Colonic mucosa (tissue), 4 donors: ENCODE results near the gene SLC39A11. TPM values are rescaled to one million over a fixed set of nuclear protein-coding genes. Genes with fewer than 3 reads are reported as not detected.

Experiments used
- DNase-seq: peaks from one replicate; pipeline ENCODE4 v3.0.0-alpha.2; 2020
- H3K27ac ChIP-seq: fragments of 200-600 bp; one replicate; pipeline ENCODE4 v1.8.0; 2021
- H3K27me3 ChIP-seq: fragments of 200-600 bp; one replicate; pipeline ENCODE4 v1.8.0; 2021
- H3K36me3 ChIP-seq: fragments of 200-600 bp; one replicate; pipeline ENCODE4 v1.8.0; 2021
- H3K4me1 ChIP-seq: fragments of 200-600 bp; one replicate; pipeline ENCODE4 v1.8.0; 2021; ENCODE audit warnings: mild to moderate bottlenecking
- H3K4me3 ChIP-seq: fragments of 200-600 bp; one replicate; pipeline ENCODE4 v1.8.0; 2021
- H3K9ac ChIP-seq, 2 donors: one replicate each; pipeline ENCODE4 v1.7.0; 2013; ENCODE audit warnings: control low read depth in 2 of 2, low read depth in 2 of 2, low read length in 2 of 2
- H3K9me3 ChIP-seq: fragments of 200-600 bp; one replicate; pipeline ENCODE4 v1.8.0; 2021
- intact Hi-C: fragments of 100-400 bp; cut with DNase I; formaldehyde crosslinking; loops from one replicate; pipeline ENCODE4 v1.14.1; 2022
- total RNA-seq, 2 donors: library from RNA; stranded (reverse); fragmentation: NEBNext Ultra II Directional in 1 of 2; extraction: Animal tissue kit (Norgen Biotek cat#: 25700) in 1 of 2; gene quantifications; one replicate each; pipeline ENCODE4 v1.2.1, GENCODE V29; 2021
- TF ChIP-seq, protein P1 (sequence below): fragments of 200-600 bp; IDR thresholded peaks from one replicate; pipeline ENCODE4 v1.8.0; 2022; ENCODE audit warnings: antibody characterized with exemption, mild to moderate bottlenecking
- donor health status: healthy.
- donor health status: DM: no; HTN: no; CAD: no.
- donor health status: DM: no; HTN: no; CAD: no.

The SLC39A11 gene
- total RNA-seq, 2 donors from 2014 or later, result 57.7 to 60.0 TPM

DNA sequence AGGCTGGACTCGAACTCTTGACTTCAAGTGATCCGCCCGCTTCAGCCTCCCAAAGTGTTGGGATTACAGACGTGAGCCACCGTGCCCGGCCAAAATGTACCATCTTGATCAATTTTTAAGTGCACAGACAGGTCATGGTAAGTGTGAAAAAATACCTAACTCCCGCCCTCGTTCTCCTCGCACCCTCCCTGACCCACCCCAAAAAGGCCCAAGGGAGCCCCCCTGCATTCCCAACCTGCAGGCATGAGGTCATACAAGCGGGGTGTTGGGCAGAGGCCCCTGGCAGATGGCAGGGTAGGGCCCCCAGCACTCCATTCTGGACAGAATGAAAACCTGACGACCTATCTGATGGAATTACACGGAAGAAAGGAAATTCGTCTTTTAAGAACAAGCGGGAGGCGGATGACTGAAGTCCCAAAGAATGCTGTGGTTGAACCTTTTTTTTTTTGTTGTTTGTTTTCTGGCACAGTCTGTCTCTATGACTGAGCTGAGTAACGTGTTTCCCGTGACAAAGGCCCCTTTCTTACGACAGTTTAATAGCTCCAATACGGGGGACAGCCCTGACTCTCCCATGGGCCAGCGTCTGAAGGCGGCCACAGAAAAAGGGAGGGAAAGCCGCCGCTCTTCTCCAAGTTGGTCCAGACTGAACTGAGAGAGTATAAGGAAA is 376.4 kb downstream of the SLC39A11 start:
- H3K4me1 ChIP-seq, result no peaks in the 10 kb centered on the region
- H3K9me3 ChIP-seq, result no peaks in the 10 kb centered on the region
- H3K4me3 ChIP-seq, result no peak overlapping the region
- no peaks in the 10 kb centered on the region for H3K27me3 ChIP-seq
- H3K27ac ChIP-seq, result no peak overlapping the region
- intact Hi-C loops, result no loop called here
- TF ChIP-seq, protein P1, sequence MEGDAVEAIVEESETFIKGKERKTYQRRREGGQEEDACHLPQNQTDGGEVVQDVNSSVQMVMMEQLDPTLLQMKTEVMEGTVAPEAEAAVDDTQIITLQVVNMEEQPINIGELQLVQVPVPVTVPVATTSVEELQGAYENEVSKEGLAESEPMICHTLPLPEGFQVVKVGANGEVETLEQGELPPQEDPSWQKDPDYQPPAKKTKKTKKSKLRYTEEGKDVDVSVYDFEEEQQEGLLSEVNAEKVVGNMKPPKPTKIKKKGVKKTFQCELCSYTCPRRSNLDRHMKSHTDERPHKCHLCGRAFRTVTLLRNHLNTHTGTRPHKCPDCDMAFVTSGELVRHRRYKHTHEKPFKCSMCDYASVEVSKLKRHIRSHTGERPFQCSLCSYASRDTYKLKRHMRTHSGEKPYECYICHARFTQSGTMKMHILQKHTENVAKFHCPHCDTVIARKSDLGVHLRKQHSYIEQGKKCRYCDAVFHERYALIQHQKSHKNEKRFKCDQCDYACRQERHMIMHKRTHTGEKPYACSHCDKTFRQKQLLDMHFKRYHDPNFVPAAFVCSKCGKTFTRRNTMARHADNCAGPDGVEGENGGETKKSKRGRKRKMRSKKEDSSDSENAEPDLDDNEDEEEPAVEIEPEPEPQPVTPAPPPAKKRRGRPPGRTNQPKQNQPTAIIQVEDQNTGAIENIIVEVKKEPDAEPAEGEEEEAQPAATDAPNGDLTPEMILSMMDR, result no peak
- H3K9ac ChIP-seq, result no peak overlapping the region
- no peak for DNase-seq
- H3K36me3 ChIP-seq, result no peaks in the 10 kb centered on the region

DNA sequence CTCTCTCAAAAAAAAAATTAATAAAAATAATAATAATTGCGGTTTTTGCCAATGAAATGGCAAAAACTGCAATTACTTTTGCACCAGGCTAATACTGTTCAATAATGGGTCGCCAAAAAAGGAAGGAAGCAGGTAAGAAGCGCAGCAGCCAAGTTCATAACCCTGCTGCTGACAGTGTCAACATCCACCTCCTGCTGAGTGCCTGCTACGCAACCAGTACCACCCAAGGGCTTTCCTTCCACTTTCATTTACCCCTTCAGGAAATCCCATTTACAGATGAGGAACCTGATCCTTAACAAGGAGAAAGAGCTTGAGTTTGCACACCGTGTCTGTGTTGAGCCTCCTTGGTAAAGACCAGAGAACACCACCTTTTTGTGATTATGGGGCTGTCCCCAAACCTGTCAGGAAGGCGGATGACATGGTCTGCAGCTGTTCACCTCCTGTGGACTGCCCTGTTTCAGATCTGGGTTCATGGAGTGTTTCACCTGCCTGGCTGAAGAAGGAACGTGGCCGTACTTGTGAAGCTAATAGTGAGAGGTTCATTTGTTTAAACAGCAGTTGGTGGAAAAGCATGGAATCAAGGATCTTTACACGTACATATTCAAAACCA is 378.0 kb downstream of the SLC39A11 start:
- Histone ChIP-seq H3K36me3 (no peaks in the 10 kb centered on the region), H3K4me1 (no peaks in the 10 kb centered on the region), H3K4me3 (no peak overlapping the region), H3K27me3 (no peaks in the 10 kb centered on the region), H3K9me3 (no peaks in the 10 kb centered on the region), H3K9ac (no peak overlapping the region), H3K27ac (no peak overlapping the region)
- intact Hi-C loops, result no loop called here
- DNase-seq, result no peak
- TF ChIP-seq, protein P1, result no peak

- Histone ChIP-seq H3K36me3 (no peaks in the 10 kb centered on the region), H3K27ac (no peak overlapping the region), H3K9ac (no peak overlapping the region), H3K27me3 (no peaks in the 10 kb centered on the region), H3K4me1 (no peaks in the 10 kb centered on the region), H3K4me3 (no peak overlapping the region), H3K9me3 (no peaks in the 10 kb centered on the region)
- intact Hi-C loops, result no loop called here
- TF ChIP-seq, protein P1, result no peak
- DNase-seq, result no peak
Measured at GRCh38 chr17:72713701-72714100, 378.8 kb downstream of the SLC39A11 start.

- DNase-seq, result no peak
- Histone ChIP-seq H3K9me3 (no peaks in the 10 kb centered on the region), H3K27ac (no peak overlapping the region), H3K4me1 (no peaks in the 10 kb centered on the region), H3K4me3 (no peak overlapping the region), H3K27me3 (no peaks in the 10 kb centered on the region), H3K9ac (no peak overlapping the region), H3K36me3 (no peaks in the 10 kb centered on the region)
- TF ChIP-seq, protein P1, result no peak
- intact Hi-C loops, result no loop called here
Measured at GRCh38 chr17:72711521-72712310, 380.8 kb downstream of the SLC39A11 start.

- intact Hi-C loops, result no loop called here
- H3K27me3 ChIP-seq, result no peaks in the 10 kb centered on the region
- H3K9ac ChIP-seq, result no peak overlapping the region
- TF ChIP-seq, protein P1, result no peak
- no peak for DNase-seq
- H3K36me3 ChIP-seq, result no peaks in the 10 kb centered on the region
- no peak overlapping the region for H3K27ac ChIP-seq
- no peak overlapping the region for H3K4me3 ChIP-seq
- no peaks in the 10 kb centered on the region for H3K9me3 ChIP-seq
- H3K4me1 ChIP-seq, result no peaks in the 10 kb centered on the region
Measured at GRCh38 chr17:72710834-72711233, 381.7 kb downstream of the SLC39A11 start.
